ENCODE measurements around the gene C10orf105. TPM values are rescaled to one million over a fixed set of nuclear protein-coding genes. Genes with fewer than 3 reads are reported as not detected.
A peak's percentile ranks its signal among the peaks of the same experiment; 100 is the strongest.

The C10orf105 gene
- total and polyA plus RNA-seq, 4 experiments from 2014 or later, result 0.07 to 0.12 (median 0.09) TPM

DNA sequence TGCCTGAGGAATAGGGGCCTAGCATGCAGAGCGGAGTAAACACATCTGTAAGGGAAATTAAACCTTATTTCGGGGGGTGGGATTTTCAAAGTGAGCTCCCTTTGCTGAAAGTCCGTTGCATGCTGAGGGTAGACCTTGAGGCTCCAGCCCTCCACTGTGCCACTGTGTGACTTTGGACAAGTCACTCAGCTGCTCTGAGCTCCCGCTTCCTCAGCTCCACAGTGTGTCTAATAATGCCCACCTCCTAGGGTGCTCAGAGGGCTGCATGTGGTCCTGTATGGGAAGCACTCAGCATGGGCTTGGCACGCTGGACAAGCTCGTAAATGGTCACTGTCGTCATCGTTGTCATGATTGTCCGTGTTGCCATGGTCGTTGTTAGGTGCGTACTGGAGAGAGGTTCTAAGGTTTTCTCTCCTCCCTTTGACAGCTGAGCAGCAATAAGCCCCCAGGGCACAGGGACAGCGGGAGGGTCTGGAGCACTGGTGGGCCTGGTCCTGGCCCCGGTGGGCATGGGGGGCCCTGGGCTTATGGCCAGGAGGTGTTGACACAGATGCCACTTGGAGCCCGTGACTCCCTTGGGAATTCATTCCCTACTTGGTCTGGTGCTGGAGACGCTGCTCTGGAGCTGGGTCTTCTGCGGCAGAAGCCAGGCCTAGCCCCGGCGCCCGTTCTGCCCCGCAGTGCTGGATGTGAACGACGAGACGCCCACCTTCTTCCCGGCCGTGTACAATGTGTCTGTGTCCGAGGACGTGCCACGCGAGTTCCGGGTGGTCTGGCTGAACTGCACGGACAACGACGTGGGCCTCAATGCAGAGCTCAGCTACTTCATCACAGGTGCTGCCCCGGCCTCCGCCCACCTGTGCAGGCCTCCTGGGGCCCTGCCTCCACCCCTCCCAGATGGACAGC, 13.1 kb downstream of the C10orf105 start:
- POLR2A ChIA-PET (ENCODE audit: partially characterized antibody), result interaction anchor here (0.9 to 35.3 kb wide), 7 partner anchors 8 to 66 kb away, joined by 3 to 1191 read pairs (median 8); partner anchors contain the start of gene VSIR
- Histone ChIP-seq H3K36me3 (ENCODE audit: insufficient read depth, low read length) (no peaks in the 10 kb centered on the region), H3K4me3 (ENCODE audit: low read length in 2 of 2) (no peak overlapping the region), H3K4me1 (ENCODE audit: insufficient read depth, low read length) (peaks cover 16% of the 10 kb centered on the region), H3K9me3 (ENCODE audit: control insufficient read depth in 1 of 2, low read length in 2 of 2) (no peaks in the 10 kb centered on the region), H3K27ac (ENCODE audit: low read depth, low read length) (no peak overlapping the region), H3K27me3 (ENCODE audit: insufficient read depth, low read length) (no peaks in the 10 kb centered on the region)
- Mint-ChIP-seq H3K36me3 (no peaks in the 10 kb centered on the region), H3K27me3 (no peaks in the 10 kb centered on the region), H3K4me3 (no peak overlapping the region), H3K4me1 (peaks cover 15 to 31% (median 25%) of the 10 kb centered on the region in 4 donors), H3K27ac (peak overlapping the region in 2 of 7 donors; percentile 24 to 29), H3K9me3 (no peaks in the 10 kb centered on the region)
- CTCF ChIA-PET (ENCODE audit: partially characterized antibody), result interaction anchor here (0.6 to 21.0 kb wide), 22 partner anchors 8 to 391 kb away, joined by 3 to 379 read pairs (median 6); partner anchors contain the start of gene VSIR
- intact Hi-C loops (cut with micrococcal nuclease), result no loop called here
- DNase-seq, result no peak

- peaks cover 13 to 27% (median 23%) of the 10 kb centered on the region in 4 donors for H3K4me1 Mint-ChIP-seq
- POLR2A ChIA-PET (ENCODE audit: partially characterized antibody), result interaction anchor here (0.9 to 35.3 kb wide), 5 partner anchors 11 to 67 kb away, joined by 3 to 1191 read pairs (median 38); partner anchors contain the start of gene VSIR
- intact Hi-C loops (cut with micrococcal nuclease), result no loop called here
Observed at GRCh38 chr10:71705582-71705981, 14.0 kb downstream of the C10orf105 start.

DNA sequence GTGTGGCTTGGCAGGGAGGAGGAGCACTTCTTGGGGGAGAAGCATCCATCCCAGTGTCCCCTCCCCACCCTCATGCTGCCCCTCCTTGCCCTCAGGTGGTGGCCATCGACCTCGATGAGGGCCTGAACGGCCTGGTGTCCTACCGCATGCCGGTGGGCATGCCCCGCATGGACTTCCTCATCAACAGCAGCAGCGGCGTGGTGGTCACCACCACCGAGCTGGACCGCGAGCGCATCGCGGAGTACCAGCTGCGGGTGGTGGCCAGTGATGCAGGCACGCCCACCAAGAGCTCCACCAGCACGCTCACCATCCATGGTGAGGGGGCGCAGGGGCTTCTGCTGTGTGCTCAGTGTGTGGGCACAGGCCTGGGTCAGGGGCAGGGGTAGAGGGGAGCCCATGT, 14.8 kb downstream of the C10orf105 start:
- Mint-ChIP-seq H3K4me3 (no peak overlapping the region), H3K4me1 (peaks cover 13 to 22% (median 20%) of the 10 kb centered on the region in 4 donors), H3K27ac (no peak overlapping the region), H3K27me3 (no peaks in the 10 kb centered on the region), H3K36me3 (no peaks in the 10 kb centered on the region), H3K9me3 (no peaks in the 10 kb centered on the region)
- no peak overlapping the region for H3K4me3 ChIP-seq (ENCODE audit: low read length in 2 of 2)
- H3K27ac ChIP-seq (ENCODE audit: low read depth, low read length), result no peak overlapping the region
- H3K4me1 ChIP-seq (ENCODE audit: insufficient read depth, low read length), result peaks cover 16% of the 10 kb centered on the region
- intact Hi-C loops (cut with micrococcal nuclease), result no loop called here
- DNase-seq, result no peak
- POLR2A ChIA-PET (ENCODE audit: partially characterized antibody), result interaction anchor here (0.9 to 35.3 kb wide), 3 partner anchors 10 to 42 kb away, joined by 3 to 1191 read pairs (median 3); no protein-coding TSS in a partner anchor
- no peaks in the 10 kb centered on the region for H3K9me3 ChIP-seq (ENCODE audit: control insufficient read depth in 1 of 2, low read length in 2 of 2)
- CTCF ChIA-PET (ENCODE audit: partially characterized antibody), result interaction anchor here (0.9 to 21.0 kb wide), 8 partner anchors 9 to 107 kb away, joined by 3 to 379 read pairs (median 4); partner anchors contain the start of gene VSIR
- H3K36me3 ChIP-seq (ENCODE audit: insufficient read depth, low read length), result no peaks in the 10 kb centered on the region
- H3K27me3 ChIP-seq (ENCODE audit: insufficient read depth, low read length), result no peaks in the 10 kb centered on the region

More at GRCh38 chr10:71705582-71705981, 14.0 kb downstream of the C10orf105 start:
- H3K4me3 ChIP-seq (ENCODE audit: low read length in 2 of 2), result no peak overlapping the region
- H3K9me3 ChIP-seq (ENCODE audit: control insufficient read depth in 1 of 2, low read length in 2 of 2), result no peaks in the 10 kb centered on the region
- H3K9me3 Mint-ChIP-seq, result no peaks in the 10 kb centered on the region
- no peaks in the 10 kb centered on the region for H3K27me3 ChIP-seq (ENCODE audit: insufficient read depth, low read length)
- CTCF ChIA-PET (ENCODE audit: partially characterized antibody), result interaction anchor here (0.9 to 21.0 kb wide), 10 partner anchors 9 to 386 kb away, joined by 3 to 379 read pairs (median 4); partner anchors contain the start of gene VSIR
- H3K27ac ChIP-seq (ENCODE audit: low read depth, low read length), result no peak overlapping the region
- no peak overlapping the region for H3K27ac Mint-ChIP-seq
- H3K4me3 Mint-ChIP-seq, result no peak overlapping the region
- no peaks in the 10 kb centered on the region for H3K27me3 Mint-ChIP-seq
- H3K36me3 ChIP-seq (ENCODE audit: insufficient read depth, low read length), result no peaks in the 10 kb centered on the region
- DNase-seq, result no peak
- no peaks in the 10 kb centered on the region for H3K36me3 Mint-ChIP-seq
- peaks cover 16% of the 10 kb centered on the region for H3K4me1 ChIP-seq (ENCODE audit: insufficient read depth, low read length)

DNA sequence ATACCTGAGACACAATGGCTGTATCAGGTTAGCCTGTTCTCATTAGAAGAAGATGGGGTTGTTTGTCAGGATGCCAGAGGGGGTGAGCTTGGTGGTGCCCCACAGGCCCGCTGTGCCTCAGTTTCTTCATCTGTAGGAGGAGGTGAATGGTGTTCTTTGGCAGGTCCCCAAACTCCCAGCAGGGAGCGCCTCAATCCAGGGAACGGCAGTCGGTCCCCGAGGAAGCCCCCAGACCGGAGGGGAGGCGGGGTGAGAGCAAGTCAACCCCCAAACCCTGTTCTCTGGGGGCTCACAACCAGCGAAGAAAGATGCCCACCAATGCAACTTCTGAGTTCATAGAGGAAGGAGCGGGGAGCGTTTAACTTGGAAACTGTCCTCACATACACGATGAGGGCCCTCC, 16.0 kb downstream of the C10orf105 start:
- ChIA-PET POLR2A (ENCODE audit: partially characterized antibody) (interaction anchor here (35.3 kb wide), 1 partner anchor 43 kb away, joined by 1191 read pairs; no protein-coding TSS in a partner anchor), CTCF (ENCODE audit: partially characterized antibody) (interaction anchor here (0.7 to 21.0 kb wide), 3 partner anchors 66 to 108 kb away, joined by 3 to 379 read pairs (median 4); partner anchors contain the start of gene VSIR)
- Mint-ChIP-seq H3K4me1 (peaks cover 13 to 26% (median 17%) of the 10 kb centered on the region in 4 donors), H3K4me3 (no peak overlapping the region), H3K27me3 (no peaks in the 10 kb centered on the region), H3K27ac (no peak overlapping the region), H3K36me3 (no peaks in the 10 kb centered on the region), H3K9me3 (no peaks in the 10 kb centered on the region)
- Histone ChIP-seq H3K4me1 (ENCODE audit: insufficient read depth, low read length) (peaks cover 20% of the 10 kb centered on the region), H3K27ac (ENCODE audit: low read depth, low read length) (no peak overlapping the region), H3K4me3 (ENCODE audit: low read length in 2 of 2) (no peak overlapping the region), H3K9me3 (ENCODE audit: control insufficient read depth in 1 of 2, low read length in 2 of 2) (no peaks in the 10 kb centered on the region), H3K27me3 (ENCODE audit: insufficient read depth, low read length) (no peaks in the 10 kb centered on the region), H3K36me3 (ENCODE audit: insufficient read depth, low read length) (no peaks in the 10 kb centered on the region)
- intact Hi-C loops (cut with micrococcal nuclease), result no loop called here
- peak in 1 of 5 donors; percentile 19 for DNase-seq

GRCh38 chr10:71701496-71702132, 18.0 kb downstream of the C10orf105 start:
- H3K36me3 ChIP-seq (ENCODE audit: insufficient read depth, low read length), result no peaks in the 10 kb centered on the region
- no peaks in the 10 kb centered on the region for H3K27me3 ChIP-seq (ENCODE audit: insufficient read depth, low read length)
- no peaks in the 10 kb centered on the region for H3K9me3 ChIP-seq (ENCODE audit: control insufficient read depth in 1 of 2, low read length in 2 of 2)
- no peaks in the 10 kb centered on the region for H3K27me3 Mint-ChIP-seq
- no peaks in the 10 kb centered on the region for H3K36me3 Mint-ChIP-seq
- peaks cover 16 to 32% (median 21%) of the 10 kb centered on the region in 4 donors for H3K4me1 Mint-ChIP-seq
- intact Hi-C loops (cut with micrococcal nuclease), result no loop called here
- H3K27ac Mint-ChIP-seq, result no peak overlapping the region
- H3K4me3 ChIP-seq (ENCODE audit: low read length in 2 of 2), result no peak overlapping the region
- no peak overlapping the region for H3K4me3 Mint-ChIP-seq
- ChIA-PET POLR2A (ENCODE audit: partially characterized antibody) (interaction anchor here (1.4 kb wide), 1 partner anchor 41 kb away, joined by 3 read pairs; no protein-coding TSS in a partner anchor), CTCF (ENCODE audit: partially characterized antibody) (interaction anchor here (0.6 to 21.0 kb wide), 4 partner anchors 9 to 426 kb away, joined by 3 to 379 read pairs (median 4); partner anchors contain the start of gene VSIR)
- H3K27ac ChIP-seq (ENCODE audit: low read depth, low read length), result no peak overlapping the region
- H3K4me1 ChIP-seq (ENCODE audit: insufficient read depth, low read length), result peaks cover 27% of the 10 kb centered on the region
- no peak for DNase-seq
- H3K9me3 Mint-ChIP-seq, result no peaks in the 10 kb centered on the region

DNA sequence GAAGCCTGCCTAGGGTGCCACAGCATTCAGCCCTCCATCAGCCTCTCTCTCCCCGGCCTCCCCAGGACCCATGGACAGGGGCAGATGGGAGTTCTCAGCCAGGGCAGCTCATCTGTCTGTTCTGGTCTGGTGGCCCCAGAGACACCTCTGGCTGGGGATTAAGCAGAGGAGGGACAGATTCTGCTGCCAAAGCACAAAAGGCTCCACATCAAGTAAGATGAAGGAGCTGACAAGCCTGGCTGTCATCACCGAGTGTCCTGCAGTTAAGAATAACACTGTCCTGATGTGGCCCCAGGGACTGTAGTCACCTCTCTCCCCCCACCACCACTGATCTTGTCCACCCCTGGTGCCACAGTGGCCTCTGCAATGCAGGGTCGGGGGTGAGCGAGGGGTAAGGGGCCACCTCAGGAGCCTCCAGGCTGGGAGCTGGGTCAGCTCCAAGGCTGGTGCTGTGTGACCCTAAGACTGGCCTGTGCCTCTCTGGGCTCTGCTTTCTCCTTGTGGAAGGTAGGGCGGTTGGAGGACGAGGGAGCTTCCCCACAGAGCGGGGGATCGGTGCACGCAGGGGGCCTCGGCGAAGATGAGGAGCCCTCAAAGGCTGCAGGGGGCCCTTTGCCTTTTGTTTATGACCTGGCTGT, 18.7 kb downstream of the C10orf105 start:
- CTCF ChIA-PET (ENCODE audit: partially characterized antibody), result interaction anchor here (1.2 to 21.0 kb wide), 3 partner anchors 8 to 69 kb away, joined by 3 to 379 read pairs (median 3); partner anchors contain the start of gene VSIR
- DNase-seq, result peak in 1 of 5 donors; percentile 19

More for the DNA sequence above, 18.7 kb downstream of the C10orf105 start:
- Mint-ChIP-seq H3K4me3 (no peak overlapping the region), H3K36me3 (no peaks in the 10 kb centered on the region), H3K9me3 (no peaks in the 10 kb centered on the region), H3K27me3 (no peaks in the 10 kb centered on the region), H3K27ac (peak overlapping the region in 1 of 7 donors; percentile 30), H3K4me1 (peaks cover 17 to 37% (median 23%) of the 10 kb centered on the region in 4 donors)
- intact Hi-C loops (cut with micrococcal nuclease), result no loop called here
- H3K4me3 ChIP-seq (ENCODE audit: low read length in 2 of 2), result no peak overlapping the region
- no peaks in the 10 kb centered on the region for H3K36me3 ChIP-seq (ENCODE audit: insufficient read depth, low read length)
- POLR2A ChIA-PET (ENCODE audit: partially characterized antibody), result interaction anchor here (1.4 kb wide), 1 partner anchor 42 kb away, joined by 3 read pairs; no protein-coding TSS in a partner anchor
- no peaks in the 10 kb centered on the region for H3K9me3 ChIP-seq (ENCODE audit: control insufficient read depth in 1 of 2, low read length in 2 of 2)
- H3K4me1 ChIP-seq (ENCODE audit: insufficient read depth, low read length), result peaks cover 33% of the 10 kb centered on the region
- no peak overlapping the region for H3K27ac ChIP-seq (ENCODE audit: low read depth, low read length)
- H3K27me3 ChIP-seq (ENCODE audit: insufficient read depth, low read length), result no peaks in the 10 kb centered on the region
